K562 (cell line): ENCODE data around the gene CCR5AS.

ENCODE experiments used
- CHD1 ChIP-seq: fragments of 200-600 bp; sonication (generic); IDR thresholded peaks from one replicate; pipeline ENCODE4 v1.6.1; 2012; ENCODE audit warnings: mild to moderate bottlenecking, moderate library complexity, low read length, inconsistent platforms
- ESRRA ChIP-seq: fragments of 450-650 bp; IDR thresholded peaks from 2 replicates; pipeline ENCODE4 v1.6.1; 2014; ENCODE audit warnings: low read depth, mild to moderate bottlenecking, moderate library complexity, borderline replicate concordance
- ZNF133 ChIP-seq: fragments of 250-450 bp; sonication (Bioruptor Pico); IDR thresholded peaks from 2 replicates; pipeline ENCODE4 v1.4.0; 2020; ENCODE audit warnings: mild to moderate bottlenecking
- ZNF282 ChIP-seq: sonication (generic); formaldehyde crosslinking; IDR thresholded peaks from 2 replicates; pipeline ENCODE4 v1.8.1; 2023; ENCODE audit warnings: missing genetic modification reagents

GRCh38 chr3:46316206-46316605 lies 90.7 kb downstream of the CCR5AS start:
- TF ChIP-seq CHD1 (no peak), ESRRA (no peak), ZNF282 (CRISPR knock-in tag) (no peak), ZNF133 (CRISPR knock-in tag) (no peak)
